ENCODE measurements around the gene RNLS. TPM values are rescaled to one million over a fixed set of nuclear protein-coding genes. Genes with fewer than 3 reads are reported as not detected.
"Not testable (repeated sequence)": the region's sequence is repeated elsewhere in the genome, so short reads cannot be mapped to it uniquely, and the experiment has no call there.

RNLS gene
- total RNA-seq, 1 experiment from 2014 or later, result not detected

DNA sequence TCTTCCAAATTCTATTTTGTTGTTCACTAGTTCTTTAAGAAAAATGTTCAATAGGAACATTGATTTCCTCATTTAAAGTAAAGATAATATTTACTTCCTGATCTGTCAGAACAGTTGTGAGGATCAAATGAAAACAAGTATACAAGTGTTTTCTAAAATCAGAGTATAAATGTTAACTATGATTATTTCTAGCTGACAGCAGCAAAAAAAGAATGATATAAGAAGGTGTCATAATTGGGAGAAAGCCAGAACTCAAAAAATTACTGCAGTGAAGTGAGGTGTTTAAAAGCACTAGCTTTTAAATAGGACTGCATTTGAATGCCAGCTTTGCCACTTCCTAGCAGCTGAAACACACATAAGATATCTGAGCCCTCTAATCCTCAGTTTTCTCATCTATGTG lies 283.3 kb downstream of the RNLS start:
- no peak for DNase-seq (ENCODE audit: low read depth)

DNA sequence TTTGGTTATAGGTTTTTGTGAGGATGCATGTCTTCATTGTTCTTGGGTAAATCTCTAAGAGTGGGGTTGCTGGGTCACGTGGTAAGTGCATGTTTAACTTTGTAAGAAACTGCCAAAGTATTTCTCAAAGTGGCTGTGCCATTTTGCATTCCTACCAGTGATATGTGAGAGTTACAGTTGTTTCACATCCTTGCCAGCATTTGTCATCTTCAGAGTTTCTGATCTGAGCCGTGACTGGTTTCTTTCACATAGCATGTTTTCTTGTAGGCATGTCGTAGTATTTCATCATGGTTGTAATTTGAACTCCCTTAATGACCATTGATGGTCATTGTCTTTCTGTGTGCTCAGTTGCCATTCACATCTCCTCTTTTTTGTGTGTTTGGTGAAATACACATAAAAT lies 286.0 kb downstream of the RNLS start:
- DNase-seq (ENCODE audit: low read depth), result peak; percentile 27

DNA sequence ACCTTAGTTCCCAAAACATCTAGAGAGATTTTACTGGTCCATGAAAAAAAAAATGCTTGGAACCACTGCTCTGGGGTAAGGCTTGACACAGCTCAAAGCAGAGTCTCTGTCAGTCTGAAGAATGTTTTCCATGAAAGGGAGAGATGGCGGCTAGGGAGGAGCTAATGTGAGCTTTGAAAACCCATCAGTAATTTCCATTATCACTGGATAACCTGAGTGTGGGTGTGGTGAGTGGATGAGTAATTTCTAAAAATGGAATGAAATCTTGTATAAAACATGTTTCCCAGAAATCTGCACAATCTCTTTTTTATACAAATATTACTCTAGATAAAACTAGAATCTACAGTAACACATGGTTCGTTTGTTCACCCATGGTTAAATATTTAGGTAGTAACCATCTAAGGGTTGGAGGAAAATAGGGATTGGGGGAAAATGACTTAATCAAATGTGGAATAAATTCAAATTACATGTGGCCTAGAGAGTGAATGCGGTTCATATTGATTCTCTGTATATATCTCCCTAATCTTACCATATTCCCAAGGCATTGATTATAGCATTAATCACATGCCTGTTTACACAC lies 289.4 kb downstream of the RNLS start:
- DNase-seq (ENCODE audit: low read depth), result no peak

DNA sequence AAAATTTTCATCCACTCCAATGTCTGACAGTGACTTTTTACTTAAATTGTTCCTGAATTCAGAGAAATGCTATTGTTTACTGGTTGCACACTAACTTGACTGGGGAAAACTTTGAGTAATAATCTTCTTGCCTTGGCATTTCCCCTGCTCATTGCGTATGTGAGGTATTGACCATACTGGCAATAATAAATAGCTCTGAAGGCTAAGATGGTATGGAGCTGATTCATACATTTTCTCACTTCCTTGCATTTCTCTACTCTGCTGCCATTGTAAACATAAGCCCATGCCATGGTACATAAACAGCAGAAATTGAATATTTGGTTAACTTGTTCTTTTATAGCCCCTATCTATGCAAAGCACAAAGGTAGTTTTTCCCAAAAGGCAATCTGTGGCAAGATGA lies 290.0 kb downstream of the RNLS start:
- DNase-seq (ENCODE audit: low read depth), result no peak

DNA sequence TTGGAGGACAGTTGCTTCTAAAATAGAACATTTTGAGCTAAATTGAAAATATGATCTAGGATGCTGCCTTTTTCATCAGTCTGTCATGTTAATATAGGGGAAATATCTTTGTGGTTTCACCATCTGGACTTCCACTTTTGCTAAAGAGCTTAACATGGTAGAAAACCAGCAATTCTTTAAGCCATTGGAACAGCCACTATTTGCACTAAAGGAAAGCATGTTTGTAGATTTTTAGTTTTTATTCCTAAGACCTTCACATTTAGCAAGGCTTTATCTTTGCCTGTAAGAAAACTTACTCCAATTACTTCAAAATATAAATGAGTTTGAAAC lies 291.0 kb downstream of the RNLS start:
- DNase-seq (ENCODE audit: low read depth), result no peak

DNA sequence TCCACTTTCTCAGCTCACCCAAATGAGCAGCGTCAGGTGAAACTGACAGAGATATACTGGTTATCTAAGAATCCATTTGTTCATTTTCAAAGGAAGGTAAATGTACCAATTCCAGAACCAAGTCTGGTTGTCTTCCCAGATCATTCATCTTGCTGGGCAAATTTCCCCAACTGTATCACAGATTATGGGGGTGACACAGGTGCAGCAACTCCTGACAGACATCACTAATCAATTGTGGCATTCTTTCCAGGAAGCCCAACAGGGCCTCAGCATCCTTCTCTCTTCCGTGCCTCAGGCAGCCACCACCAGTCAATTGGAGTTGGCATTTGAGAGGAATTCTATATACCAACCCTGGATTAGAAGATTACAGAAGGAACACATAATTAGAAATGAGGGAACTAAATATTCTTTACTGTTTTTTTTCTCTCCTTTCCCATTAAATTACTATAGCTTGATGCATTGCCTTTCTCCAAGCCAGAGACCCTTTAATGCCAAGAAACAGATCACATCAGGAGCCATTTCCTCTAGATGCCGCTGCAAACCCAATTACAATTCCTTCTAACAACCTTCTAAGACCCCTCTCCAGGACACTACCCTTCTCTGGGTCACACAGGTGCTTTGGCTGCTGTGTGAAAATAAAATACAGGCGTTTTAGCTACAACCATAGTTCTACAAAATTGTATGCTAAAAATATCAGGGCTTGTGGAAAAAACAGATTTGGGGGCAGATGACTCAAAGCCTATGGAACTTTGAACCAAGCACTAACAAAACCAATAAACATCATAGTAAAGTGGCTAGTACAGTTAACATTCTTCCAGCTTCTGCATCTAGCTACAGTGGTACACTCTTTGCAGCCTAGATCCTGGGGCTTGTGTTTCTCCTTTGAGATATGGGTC lies 291.6 kb downstream of the RNLS start:
- DNase-seq (ENCODE audit: low read depth), result peak; percentile 14

DNA sequence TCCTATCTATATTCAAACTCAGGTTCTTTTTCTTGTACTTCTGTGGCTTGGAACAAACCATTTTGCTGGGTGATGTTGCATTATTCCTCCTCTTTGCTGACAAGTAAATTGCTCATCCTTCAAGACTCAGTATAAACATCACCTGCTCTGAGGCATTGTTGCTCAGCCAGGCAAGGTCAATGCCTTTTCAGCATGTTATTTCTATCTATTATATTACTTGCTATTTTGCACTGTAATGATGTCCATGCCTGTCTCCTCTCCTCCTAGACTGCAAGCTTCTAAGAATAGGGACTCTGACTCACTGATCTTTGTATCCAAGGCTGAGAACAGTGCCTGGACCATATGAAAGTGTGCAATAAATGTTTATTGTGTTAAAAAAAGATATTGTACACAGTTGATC lies 293.8 kb downstream of the RNLS start:
- DNase-seq (ENCODE audit: low read depth), result peak; percentile 47

DNA sequence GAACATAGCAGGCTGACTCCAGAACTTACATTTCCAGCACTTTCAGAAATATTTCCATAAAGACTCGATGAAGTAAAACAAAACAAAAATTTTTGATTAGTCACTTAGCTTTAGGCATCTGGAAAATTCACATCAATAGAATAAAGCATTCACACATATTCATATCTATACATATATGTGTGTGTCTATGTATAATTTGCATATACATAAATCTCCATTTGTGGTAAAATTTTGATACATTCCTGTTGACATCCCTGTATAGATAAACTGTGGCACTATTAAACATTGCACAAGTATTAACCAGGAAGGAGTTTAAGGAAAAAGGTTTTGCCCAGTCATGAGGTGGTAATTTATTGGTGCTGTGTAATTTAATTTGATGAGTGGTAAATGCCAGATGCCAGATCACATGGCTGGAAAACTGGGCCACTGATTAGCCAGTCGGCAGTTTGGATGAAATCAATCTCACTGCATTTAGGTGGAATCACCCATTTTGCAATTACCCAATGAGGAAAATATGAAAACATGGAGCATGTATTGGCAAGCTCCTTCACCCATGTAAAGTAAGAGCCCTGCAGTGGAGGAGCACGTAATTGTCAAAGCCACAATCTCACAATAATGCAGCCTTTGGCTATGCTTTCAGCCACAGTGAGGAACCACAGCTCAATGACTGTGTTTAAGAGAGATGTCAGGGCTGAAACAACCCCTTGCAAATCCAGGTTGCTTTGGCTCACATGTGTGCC lies 294.6 kb downstream of the RNLS start:
- DNase-seq (ENCODE audit: low read depth), result no peak

DNA sequence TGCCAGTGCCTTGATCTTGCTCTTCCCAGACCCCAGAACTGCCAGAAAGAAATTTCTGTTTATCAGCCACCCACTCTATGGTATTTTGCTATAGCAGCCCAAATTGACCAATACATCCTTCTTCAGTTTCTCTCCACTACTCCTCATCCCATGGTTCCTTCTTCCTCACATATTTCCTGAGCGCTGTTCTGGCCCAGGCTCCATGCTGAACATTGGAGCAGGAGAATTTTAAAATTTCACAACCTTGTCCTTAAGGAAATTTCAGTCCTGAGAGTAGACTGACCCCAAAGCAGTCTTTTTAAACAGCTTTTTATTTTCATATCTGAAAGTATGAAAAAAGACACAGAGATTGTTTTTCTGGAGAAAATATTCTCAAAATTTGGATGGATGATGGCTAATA lies 297.1 kb downstream of the RNLS start:
- no peak for DNase-seq (ENCODE audit: low read depth)

DNA sequence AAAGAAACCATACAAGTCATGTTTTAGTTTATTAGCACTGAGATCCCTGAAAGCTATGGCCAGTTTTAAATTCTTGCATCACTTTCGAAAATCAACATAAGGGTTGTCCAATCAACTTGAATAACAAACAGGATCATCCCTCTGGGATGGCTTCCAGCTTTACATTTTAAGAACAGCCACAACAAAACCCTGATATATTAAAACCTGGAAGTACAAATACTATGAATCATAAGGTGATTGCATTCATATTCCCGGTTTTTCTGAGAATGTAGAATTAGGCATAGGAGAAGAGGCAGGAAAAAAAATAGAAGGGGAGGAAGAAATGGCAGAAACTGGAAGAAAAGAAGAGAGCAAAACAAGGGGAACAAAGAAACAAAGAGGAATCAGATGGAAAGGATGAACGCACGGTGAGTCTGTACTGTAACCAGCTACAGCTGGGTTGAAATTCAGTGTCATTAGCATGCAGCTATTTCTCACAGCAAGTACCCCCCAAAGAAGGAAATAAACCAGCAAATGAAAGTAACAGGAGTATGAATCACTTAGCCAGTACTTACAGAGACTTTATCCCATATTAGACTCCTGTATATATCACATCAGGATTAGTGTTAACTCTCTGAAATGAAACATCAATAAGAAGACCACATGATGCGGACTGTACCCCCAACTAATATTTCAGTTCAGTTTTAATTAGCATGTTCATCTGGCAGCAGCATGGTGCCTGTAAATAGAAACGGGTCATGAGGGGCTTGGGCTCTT lies 301.3 kb downstream of the RNLS start:
- peak; percentile 61 for DNase-seq (ENCODE audit: low read depth)

DNA sequence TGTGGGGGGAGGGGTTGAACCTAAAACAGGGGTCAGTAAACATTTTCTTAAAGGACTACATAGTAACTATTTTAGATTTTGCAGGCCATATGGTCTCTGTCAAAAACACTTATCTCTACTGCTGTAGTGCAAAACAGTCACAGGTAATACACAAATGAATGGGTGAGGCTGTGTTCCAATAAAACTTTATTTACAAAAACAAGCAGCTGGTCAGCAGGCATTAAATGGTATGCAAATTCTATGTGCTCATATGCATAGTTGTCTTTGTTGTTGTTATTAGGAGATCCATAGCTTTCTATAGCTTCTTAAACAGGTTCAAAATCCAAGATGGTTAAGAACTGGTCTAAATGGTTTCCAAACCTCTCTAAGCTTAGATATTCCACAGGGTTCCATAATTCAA lies 302.6 kb downstream of the RNLS start:
- DNase-seq (ENCODE audit: low read depth), result no peak

DNA sequence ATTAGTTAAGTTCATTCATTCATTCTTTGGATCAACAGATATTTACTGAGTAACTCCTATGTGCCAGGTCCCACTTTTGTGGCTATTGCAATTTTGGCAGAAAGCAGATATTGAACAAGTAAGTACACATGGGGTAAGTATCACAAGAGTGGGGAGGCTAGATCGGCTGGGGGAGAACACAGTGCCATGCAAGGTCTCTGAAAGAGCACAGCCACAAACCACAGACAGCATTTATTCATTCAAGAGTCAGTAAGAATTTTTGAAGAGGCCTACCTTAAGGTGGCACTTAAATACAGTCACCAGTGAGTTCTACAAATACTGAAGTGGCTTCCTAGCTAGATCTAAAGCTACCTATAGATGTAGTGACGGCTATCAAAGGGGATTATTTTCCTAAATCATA lies 304.2 kb downstream of the RNLS start:
- DNase-seq (ENCODE audit: low read depth), result peak; percentile 18

DNA sequence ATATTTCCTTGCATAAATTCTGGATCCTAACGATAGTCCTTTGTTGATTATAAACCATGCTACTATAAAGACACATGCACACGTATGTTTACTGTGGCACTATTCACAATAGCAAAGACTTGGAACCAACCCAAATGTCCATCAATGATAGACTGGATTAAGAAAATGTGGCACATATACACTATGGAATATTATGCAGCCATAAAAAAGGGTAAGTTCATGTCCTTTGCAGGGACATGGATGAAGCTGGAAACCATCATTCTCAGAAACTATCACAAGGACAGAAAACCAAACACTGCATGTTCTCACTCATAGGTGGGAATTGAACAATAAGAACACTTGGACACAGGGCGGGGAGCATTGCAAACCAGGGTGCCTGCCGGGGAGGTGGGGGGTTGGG lies 306.2 kb downstream of the RNLS start:
- not testable (repeated sequence) for DNase-seq (ENCODE audit: low read depth)

DNA sequence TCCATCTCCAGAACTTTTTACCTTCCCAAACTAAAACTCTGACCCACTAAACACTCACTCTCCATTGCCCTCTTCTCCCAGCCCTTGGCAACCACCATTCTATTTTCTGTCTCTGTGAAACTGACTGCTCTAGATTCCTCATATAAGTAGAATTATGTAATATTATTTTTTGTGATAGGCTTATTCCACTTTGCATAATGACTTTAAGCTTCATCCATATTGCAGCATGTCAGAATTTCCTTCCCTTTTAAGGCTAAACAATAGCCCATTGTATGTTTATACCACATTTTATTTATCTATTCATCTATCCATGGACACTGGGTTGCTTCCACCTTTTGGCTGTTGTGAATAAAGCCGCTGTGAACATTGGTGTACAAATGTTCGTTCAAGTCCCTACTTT lies 308.8 kb downstream of the RNLS start:
- no peak for DNase-seq (ENCODE audit: low read depth)

DNA sequence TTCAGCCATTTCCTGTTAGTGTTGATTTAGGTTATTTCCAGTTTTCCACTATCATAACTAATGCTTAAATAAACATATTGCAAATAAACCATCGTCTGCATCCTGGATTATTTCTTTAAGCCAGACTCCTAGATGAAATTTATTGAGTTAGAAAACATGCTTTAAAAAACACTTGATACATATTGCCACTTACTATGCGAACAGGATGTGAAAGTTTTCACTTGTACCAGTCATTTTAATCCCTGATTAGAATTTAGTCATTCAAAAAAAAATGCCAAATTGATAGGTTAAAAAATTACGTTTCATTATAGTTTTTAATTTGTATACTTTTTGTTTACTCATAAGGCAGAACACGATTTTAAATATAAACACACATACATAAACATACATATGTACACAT lies 309.6 kb downstream of the RNLS start:
- no peak for DNase-seq (ENCODE audit: low read depth)

DNA sequence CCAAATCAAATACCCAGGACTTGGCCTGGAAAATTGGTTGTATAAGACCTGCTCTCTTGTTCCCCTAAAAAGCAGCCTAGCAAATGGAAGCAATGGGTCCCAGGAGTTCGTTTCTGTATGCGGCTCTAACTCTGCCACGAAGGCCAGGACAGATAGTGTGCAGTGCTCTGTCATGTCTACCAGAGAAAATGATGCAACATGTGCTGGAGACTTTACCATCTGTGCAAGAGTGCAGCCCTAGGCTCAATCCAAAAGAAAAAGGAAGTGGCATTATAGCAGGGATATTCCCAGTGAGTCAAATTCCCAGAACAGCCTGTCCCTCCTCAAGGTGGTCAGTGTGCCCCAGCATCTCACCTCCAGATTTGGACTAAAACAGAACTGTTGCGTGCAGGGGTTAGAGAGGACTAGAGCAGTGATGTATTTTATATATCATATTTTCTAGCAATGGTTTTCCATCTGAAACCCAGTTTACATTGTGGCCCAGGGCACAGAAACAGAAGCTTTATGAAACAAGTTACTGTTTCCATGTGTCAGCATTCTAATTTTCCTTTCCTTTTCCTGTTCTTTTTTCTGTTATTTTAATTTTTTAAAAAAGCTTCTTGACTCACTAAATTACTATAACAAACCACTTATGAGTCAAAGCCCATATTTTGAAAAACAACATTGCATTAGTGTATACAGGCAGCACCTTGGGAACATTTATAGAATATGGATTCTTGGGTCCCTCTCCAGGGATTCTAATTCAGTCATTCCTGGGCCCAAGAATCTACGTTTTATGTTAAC lies 311.2 kb downstream of the RNLS start:
- DNase-seq (ENCODE audit: low read depth), result peak; percentile 54

DNA sequence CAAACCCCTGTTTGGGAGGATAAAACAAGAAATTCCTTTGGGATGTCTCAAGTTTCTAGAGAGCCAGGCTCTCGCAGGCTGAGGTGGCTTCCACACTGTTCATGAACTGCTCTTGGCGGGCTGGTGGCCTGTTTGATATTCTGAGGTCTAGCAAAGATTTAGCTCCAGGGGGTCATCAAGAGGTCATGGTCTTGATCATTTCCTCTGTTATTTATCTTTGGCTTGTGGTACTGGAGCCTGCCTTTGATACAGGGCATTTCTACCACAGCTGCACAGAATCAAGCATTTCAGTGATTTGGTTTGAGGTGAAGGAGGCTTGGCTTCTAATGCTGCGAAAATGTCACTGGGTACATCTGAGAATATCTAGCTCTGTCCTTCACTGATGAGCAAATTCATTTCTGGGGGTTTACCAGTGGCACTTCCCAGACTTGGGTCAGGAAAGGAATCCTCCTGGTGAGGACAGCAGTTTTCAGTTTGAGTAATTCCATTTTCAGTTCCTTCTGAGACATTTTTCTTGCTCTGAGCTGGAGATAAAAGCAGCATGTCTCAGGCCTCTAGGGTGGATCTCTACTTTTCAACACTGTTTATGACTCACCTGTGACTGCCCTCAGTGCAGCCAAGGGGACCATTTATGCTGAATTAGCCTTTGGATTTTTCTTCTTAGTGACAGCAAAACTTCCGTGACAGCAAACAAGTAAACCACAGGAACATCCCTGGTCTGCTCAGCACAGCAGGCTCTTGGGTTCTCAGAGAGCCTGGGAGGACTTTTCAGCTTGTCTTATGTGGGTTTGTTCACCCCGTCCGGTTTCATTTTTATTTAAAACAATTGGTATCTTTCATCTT lies 312.0 kb downstream of the RNLS start:
- DNase-seq (ENCODE audit: low read depth), result peak; percentile 88

DNA sequence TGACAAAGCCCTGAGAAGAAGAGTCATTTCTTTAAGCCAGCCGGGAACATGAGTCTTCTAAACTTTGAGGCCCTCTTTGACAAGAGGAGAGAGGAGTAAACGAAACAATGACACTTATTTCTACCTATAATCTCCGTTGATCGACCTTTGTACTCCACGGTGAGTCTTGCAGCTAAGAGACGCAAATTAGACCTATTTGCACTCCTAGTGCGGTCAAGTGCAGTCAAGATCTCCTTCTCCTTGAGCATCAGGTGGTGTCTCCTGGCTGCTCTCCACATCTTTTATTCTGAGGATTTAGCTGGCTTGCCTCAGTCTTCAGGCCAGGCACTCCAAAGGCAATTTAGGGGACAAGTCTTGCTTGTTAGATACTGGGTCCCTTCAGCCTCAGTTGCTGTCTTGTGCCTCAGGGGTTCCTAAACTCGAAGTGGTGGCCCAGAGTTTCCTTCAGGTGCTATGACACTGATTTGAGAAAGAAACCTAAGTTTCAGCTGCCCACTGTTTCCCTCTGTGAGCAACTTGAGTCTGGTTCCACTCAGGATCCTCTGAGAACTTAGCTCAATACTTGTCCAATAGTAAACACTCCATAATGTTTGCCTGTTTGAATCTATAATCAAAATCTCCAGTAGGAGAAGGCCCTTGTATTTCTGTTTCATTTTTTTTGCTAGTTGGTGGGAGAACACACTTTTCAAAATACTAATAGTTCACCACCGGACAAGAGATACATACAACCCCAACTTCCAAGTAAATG lies 312.9 kb downstream of the RNLS start:
- DNase-seq (ENCODE audit: low read depth), result no peak

DNA sequence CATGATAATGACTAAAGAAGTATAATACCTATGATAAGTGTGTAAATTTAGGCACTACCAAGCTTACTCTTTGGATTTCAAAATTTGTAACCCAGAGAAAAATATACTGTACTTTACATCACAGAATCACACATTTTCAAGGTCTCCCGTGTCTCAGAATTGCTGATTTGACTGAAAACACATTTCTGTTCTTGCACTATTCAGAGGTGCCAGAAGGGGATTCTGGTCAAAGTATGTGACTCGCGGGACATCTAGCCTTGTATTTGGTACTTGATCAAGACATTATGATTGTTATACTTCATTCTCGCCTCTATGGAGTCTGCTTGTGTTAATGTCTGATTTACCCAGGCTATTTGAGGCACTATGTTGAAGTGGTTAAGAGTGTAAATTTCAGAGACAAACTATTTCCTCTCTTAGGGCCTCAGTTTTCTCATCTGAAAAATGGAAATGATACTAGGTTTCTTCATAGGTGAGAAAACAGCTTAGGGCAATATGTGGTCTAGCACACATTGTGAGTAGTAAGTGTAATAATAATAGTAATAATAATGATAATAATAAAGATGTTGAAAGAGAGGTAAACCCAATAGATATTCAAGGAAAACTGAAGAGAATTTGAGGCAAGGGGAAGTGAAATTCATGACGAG lies 320.4 kb downstream of the RNLS start:
- DNase-seq (ENCODE audit: low read depth), result no peak
